Spleen (tissue), 11 donors: ENCODE results near the gene SAA4. TPM values are rescaled to one million over a fixed set of nuclear protein-coding genes. Genes with fewer than 3 reads are reported as not detected.
"Not testable (repeated sequence)": the region's sequence is repeated elsewhere in the genome, so short reads cannot be mapped to it uniquely, and the experiment has no call there.

Experiments
- DNase-seq: peaks from one replicate; pipeline ENCODE4 v3.0.0-alpha.2; 2020
- H3K27ac ChIP-seq, 8 donors: fragments of 200-600 bp; sonication (generic) in 7 of 8; 1 replicate in 4 of 8; 2 replicates in 4 of 8; pipeline versions ENCODE4 v1.5.0 to v1.8.0; 2016 to 2021; ENCODE audit warnings: inconsistent platforms in 4 of 8, mild to moderate bottlenecking in 4 of 8, moderate library complexity in 1 of 8
- H3K27me3 ChIP-seq, 7 donors: fragments of 200-600 bp; sonication (generic) in 6 of 7; replicated peaks in 1 of 7; 1 replicate in 4 of 7; 2 replicates in 3 of 7; pipeline versions ENCODE4 v1.5.0 to v1.8.0; 2016 to 2021; ENCODE audit warnings: inconsistent platforms in 3 of 7, mild to moderate bottlenecking in 1 of 7
- H3K36me3 ChIP-seq, 6 donors: fragments of 200-600 bp; sonication (generic) in 5 of 6; 1 replicate in 4 of 6; 2 replicates in 2 of 6; pipeline versions ENCODE4 v1.5.0 to v1.8.0; 2016 to 2021; ENCODE audit warnings: inconsistent platforms in 2 of 6
- H3K4me1 ChIP-seq, 6 donors: fragments of 200-600 bp; sonication (generic) in 5 of 6; 1 replicate in 3 of 6; 2 replicates in 3 of 6; pipeline versions ENCODE4 v1.5.0 to v1.8.0; 2016 to 2021; ENCODE audit warnings: inconsistent platforms in 3 of 6
- H3K4me3 ChIP-seq, 8 donors: fragments of 200-600 bp; sonication (generic) in 7 of 8; 1 replicate in 4 of 8; 2 replicates in 4 of 8; pipeline versions ENCODE4 v1.5.0 to v1.8.0; 2016 to 2021; ENCODE audit warnings: inconsistent platforms in 4 of 8, mild to moderate bottlenecking in 4 of 8, moderate library complexity in 2 of 8
- H3K9me3 ChIP-seq, 8 donors: fragments of 200-600 bp; sonication (generic) in 7 of 8; 1 replicate in 4 of 8; 2 replicates in 4 of 8; pipeline versions ENCODE4 v1.5.0 to v1.8.0; 2016 to 2021; ENCODE audit warnings: inconsistent platforms in 4 of 8
- CTCF ChIP-seq, 11 experiments: fragments of 200-600 bp in 7 of 11; fragments of 450-650 bp in 4 of 11; sonication (generic) in 4 of 11; IDR thresholded peaks in 8 of 11; conservative IDR thresholded peaks in 3 of 11; 1 replicate in 7 of 11; 2 replicates in 4 of 11; pipeline versions ENCODE4 v1.4.0 to v1.8.0; 2016 to 2021; ENCODE audit warnings: antibody characterized with exemption in 11 of 11, inconsistent platforms in 4 of 11, mild to moderate bottlenecking in 1 of 11
- POLR2A ChIP-seq, 3 donors: fragments of 450-650 bp; IDR thresholded peaks; one replicate each; pipeline ENCODE4 v1.5.1; 2017; ENCODE audit warnings: antibody characterized with exemption in 3 of 3, mild to moderate bottlenecking in 1 of 3
- POLR2AphosphoS5 ChIP-seq, 3 donors: sonication (generic); formaldehyde crosslinking; IDR thresholded peaks; one replicate each; pipeline ENCODE4 v1.5.1; 2017; ENCODE audit warnings: antibody characterized with exemption in 3 of 3
- WGBS, 5 donors: extraction: QIAGEN DNeasy Blood & Tissue Kit in 3 of 5; methylation state at CpG; one replicate each; pipeline versions ENCODE4 v1.1.5 to v1.1.7; 2013 to 2018; 5-methylcytosine and 5-hydroxymethylcytosine counted together
- intact Hi-C: fragments of 100-400 bp; cut with DNase I; formaldehyde crosslinking; loops from one replicate; pipeline ENCODE4 v1.15.0; 2023; ENCODE audit warnings: low total_unique reads
- polyA plus RNA-seq, 3 donors: library from polyadenylated mRNA; stranded (reverse); fragments of 200-250 nt; gene quantifications; one replicate each; pipeline ENCODE4 v1.2.1, GENCODE V29; 2013
- total RNA-seq, 7 donors: library from RNA; depleted of rRNA in 3 of 7; stranded (reverse); fragments of >200 nt in 3 of 7; fragmentation: NEBNext Ultra II Directional in 4 of 7; extraction: Animal tissue kit (Norgen Biotek cat#: 25700) in 4 of 7; gene quantifications; one replicate each; pipeline versions ENCODE4 v1.1.0 to v1.2.1, GENCODE V29; 2016 to 2021
- donor health status: healthy with polysubstance abuse.
- donor health status: DM: no; HTN: no; CAD: no; lungs with moderate emphysema.
- donor health status: DM: no; HTN: no; CAD: no.
- donor health status: Bipolar disorder and iron deficiency.
- donor health status: healthy.
- donor health status: DM: no; HTN: no; CAD: no.
- donor health status: DM: yes; HTN: yes; CAD: no.

The SAA4 gene
- total and polyA plus RNA-seq, 10 donors: 0.22 TPM; not detected in 9

DNA sequence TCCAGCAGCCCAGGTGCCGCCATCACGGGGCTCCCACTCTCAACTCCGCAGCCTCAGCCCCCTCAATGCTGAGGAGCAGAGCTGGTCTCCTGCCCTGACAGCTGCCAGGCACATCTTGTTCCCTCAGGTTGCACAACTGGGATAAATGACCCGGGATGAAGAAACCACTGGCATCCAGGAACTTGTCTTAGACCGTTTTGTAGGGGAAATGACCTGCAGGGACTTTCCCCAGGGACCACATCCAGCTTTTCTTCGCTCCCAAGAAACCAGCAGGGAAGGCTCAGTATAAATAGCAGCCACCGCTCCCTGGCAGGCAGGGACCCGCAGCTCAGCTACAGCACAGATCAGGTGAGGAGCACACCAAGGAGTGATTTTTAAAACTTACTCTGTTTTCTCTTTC is 29.3 kb upstream of the SAA4 start, which contains the start of gene SAA1:
Gene SAA1, plus strand, starts transcription at position 316 of the 400 bp plus-strand sequence. CDS start 624 bp downstream, outside the sequence.
- Histone ChIP-seq H3K27me3 (no peaks in the 10 kb centered on the region), H3K4me1 (peaks cover 0 to 15% (median 0%) of the 10 kb centered on the region in 6 donors), H3K36me3 (no peaks in the 10 kb centered on the region), H3K9me3 (no peaks in the 10 kb centered on the region), H3K27ac (no peak within 1 kb of the TSS), H3K4me3 (no peak within 1 kb of the TSS)
- no peak for DNase-seq
- WGBS, 5 donors: 54 to 79% (median 69%) methylated on average over 7 to 8 of the region's 8 CpGs
- intact Hi-C loops: no loop called here
- TF ChIP-seq POLR2AphosphoS5 (IDR thresholded peaks at IDR 0.05): no peak
- TF ChIP-seq CTCF (IDR thresholded peaks at IDR 0.05 in 8 of 11, conservative IDR thresholded peaks at IDR 0.05 in 3 of 11): no peak
- no peak for TF ChIP-seq POLR2A (IDR thresholded peaks at IDR 0.05)

DNA sequence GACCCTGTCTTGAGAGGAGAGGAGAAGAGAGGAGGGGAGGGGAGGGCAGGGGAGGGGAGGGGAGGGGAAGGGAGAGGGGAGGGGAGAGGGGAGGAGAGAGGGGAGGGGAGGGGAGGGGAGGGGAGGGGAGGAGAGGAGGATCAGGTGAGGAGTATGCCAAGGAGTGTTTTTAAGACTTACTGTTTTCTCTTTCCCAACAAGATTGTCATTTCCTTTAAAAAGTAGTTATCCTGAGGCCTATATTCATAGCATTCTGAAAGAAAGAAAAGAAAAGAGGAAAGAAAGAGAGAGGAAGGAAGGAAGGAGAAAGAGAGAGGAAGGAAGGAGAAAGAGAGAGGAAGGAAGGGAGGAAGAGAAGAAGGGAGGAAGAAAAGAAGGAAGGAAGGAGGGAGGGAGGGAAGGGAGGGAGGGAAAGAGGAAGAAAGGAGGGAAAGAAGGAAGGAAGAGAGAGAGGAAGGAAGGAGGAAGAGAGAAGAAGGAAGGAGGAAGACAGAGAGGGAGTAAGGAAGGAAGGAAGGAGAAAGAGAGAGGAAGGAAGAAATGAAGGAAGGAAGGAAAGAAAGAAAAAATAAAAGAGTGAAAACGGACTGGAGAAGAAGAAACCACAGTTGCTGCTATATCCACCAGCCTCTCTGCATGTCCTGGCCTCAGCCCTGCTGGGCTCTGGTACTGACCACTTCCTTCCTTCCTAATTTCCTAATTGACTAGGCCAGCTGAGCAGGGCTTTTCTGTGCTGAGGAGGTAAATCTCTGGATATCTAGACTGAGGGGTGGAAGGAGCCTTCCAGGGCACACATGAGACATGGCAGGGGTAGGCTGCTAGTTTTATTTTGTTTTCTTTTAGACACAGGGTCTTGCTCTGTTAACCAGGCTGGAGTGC is 28.3 kb upstream of the SAA4 start:
- intact Hi-C loops: no loop called here
- TF ChIP-seq CTCF (IDR thresholded peaks at IDR 0.05 in 8 of 11, conservative IDR thresholded peaks at IDR 0.05 in 3 of 11): no peak
- TF ChIP-seq POLR2AphosphoS5 (IDR thresholded peaks at IDR 0.05): no peak
- no peak for TF ChIP-seq POLR2A (IDR thresholded peaks at IDR 0.05)
- WGBS, 5 donors: 15 to 29% (median 19%) methylated on average over 1 of the region's 1 CpG
- DNase-seq: no peak
- no peaks in the 10 kb centered on the region for H3K36me3 ChIP-seq
- no peaks in the 10 kb centered on the region for H3K27me3 ChIP-seq
- peaks cover 0 to 15% (median 0%) of the 10 kb centered on the region in 6 donors for H3K4me1 ChIP-seq
- H3K27ac ChIP-seq: no peak overlapping the region
- H3K9me3 ChIP-seq: no peaks in the 10 kb centered on the region
- no peak overlapping the region for H3K4me3 ChIP-seq

DNA sequence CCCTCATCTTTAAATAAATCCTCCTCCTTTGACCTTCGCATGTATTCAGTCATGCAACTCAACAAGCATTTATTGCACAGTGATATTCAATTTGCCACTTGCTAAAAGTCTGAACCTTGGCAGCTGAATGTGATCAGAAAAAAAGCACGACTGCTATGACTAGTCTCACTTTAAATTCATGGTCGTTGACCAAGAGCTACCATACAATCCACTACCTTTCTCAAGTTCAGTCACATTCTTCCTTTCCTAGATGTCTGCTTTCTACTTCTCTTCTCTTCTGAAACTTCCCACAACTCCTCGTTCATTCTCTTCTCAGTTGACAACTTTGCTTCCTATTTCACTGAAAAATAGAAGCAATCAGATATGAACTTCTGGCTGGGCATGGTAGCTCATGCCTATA is 27.4 kb upstream of the SAA4 start:
- DNase-seq: no peak
- no peaks in the 10 kb centered on the region for H3K27me3 ChIP-seq
- H3K27ac ChIP-seq: no peak overlapping the region
- peaks cover 0 to 15% (median 0%) of the 10 kb centered on the region in 6 donors for H3K4me1 ChIP-seq
- TF ChIP-seq POLR2AphosphoS5 (IDR thresholded peaks at IDR 0.05): no peak
- TF ChIP-seq CTCF (IDR thresholded peaks at IDR 0.05 in 8 of 11, conservative IDR thresholded peaks at IDR 0.05 in 3 of 11): no peak
- no peak for TF ChIP-seq POLR2A (IDR thresholded peaks at IDR 0.05)
- no peaks in the 10 kb centered on the region for H3K9me3 ChIP-seq
- no peak overlapping the region for H3K4me3 ChIP-seq
- intact Hi-C loops: no loop called here
- 61 to 67% (median 65%) methylated on average over 4 of the region's 4 CpGs for WGBS, 5 donors
- no peaks in the 10 kb centered on the region for H3K36me3 ChIP-seq

GRCh38 chr11:18262681-18263350 is 26.2 kb upstream of the SAA4 start:
- 71 to 82% (median 77%) methylated on average over 8 of the region's 8 CpGs for WGBS, 5 donors
- H3K9me3 ChIP-seq, H3K36me3 ChIP-seq, H3K4me3 ChIP-seq, H3K27me3 ChIP-seq, DNase-seq, H3K27ac ChIP-seq, intact Hi-C loops: not testable (repeated sequence)
- H3K4me1 ChIP-seq: peaks cover 0 to 10% (median 0%) of the 10 kb centered on the region in 6 donors
